Panc1 (cell line): ENCODE measurements around the gene MYL2. TPM values are rescaled to one million over a fixed set of nuclear protein-coding genes. Genes with fewer than 3 reads are reported as not detected.

ENCODE experiments used
- ATAC-seq: fragments of 200-7000 bp; cut with Tn5 transposase; 2 replicates; pipeline ENCODE4 v1.9.1; 2020; ENCODE audit warnings: mild to moderate bottlenecking, moderate library complexity
- BruUV-seq: library from RNA; stranded (reverse); fragments of 400-500 nt; replicated peaks from 2 replicates; lab custom pipeline; 2021; lab: Mats Ljungman, UMichigan
- CTCF ChIA-PET: fragments of 300-600 bp; sonication (Branson Sonifier 250); formaldehyde crosslinking; loops from one replicate; lab custom pipeline; 2022; ENCODE audit warnings: antibody characterized with exemption; lab: Charles Lee
- POLR2A ChIA-PET: fragments of 300-600 bp; sonication (Branson Sonifier 250); formaldehyde crosslinking; loops from one replicate; lab custom pipeline; 2022; ENCODE audit warnings: antibody characterized with exemption; lab: Charles Lee
- DNase-seq: peaks from one replicate; pipeline ENCODE4 v3.0.0-alpha.2; 2010; ENCODE audit warnings: low read depth, low spot score
- H3K27ac ChIP-seq: 2 replicates; pipeline ENCODE4 v1.5.1; 2011; ENCODE audit warnings: mild to moderate bottlenecking, low read length, inconsistent platforms
- H3K27me3 ChIP-seq: fragments of 200-500 bp; sonication (Bioruptor generic); 2 replicates; pipeline ENCODE4 v1.6.0; 2014; ENCODE audit warnings: low read length, inconsistent platforms; ENCODE audit not compliant: control insufficient read depth, insufficient read depth
- H3K36me3 ChIP-seq: fragments of 200-500 bp; sonication (Bioruptor generic); 2 replicates; pipeline ENCODE4 v1.5.1; 2014; ENCODE audit warnings: inconsistent platforms, mild to moderate bottlenecking, low read length, moderate library complexity; ENCODE audit not compliant: control insufficient read depth, insufficient read depth
- H3K4me1 ChIP-seq: 2 replicates; pipeline ENCODE4 v1.5.1; 2011; ENCODE audit warnings: inconsistent platforms, mild to moderate bottlenecking, low read length, moderate library complexity; ENCODE audit not compliant: control insufficient read depth, insufficient read depth
- H3K4me3 ChIP-seq, 2 experiments: 2 replicates each; pipeline ENCODE4 v1.5.1; 2011 to 2012; ENCODE audit warnings: low read depth in 2 of 2, low read length in 2 of 2, mild to moderate bottlenecking in 2 of 2, inconsistent platforms in 1 of 2, moderate library complexity in 1 of 2
- H3K9me3 ChIP-seq: fragments of 200-500 bp; sonication (Bioruptor generic); 2 replicates; pipeline ENCODE4 v1.5.1; 2014; ENCODE audit warnings: low read depth, mild to moderate bottlenecking, inconsistent platforms, low read length, moderate library complexity; ENCODE audit not compliant: control insufficient read depth, insufficient read depth
- POLR2AphosphoS5 ChIP-seq: IDR thresholded peaks from 2 replicates; pipeline ENCODE4 v1.6.1; 2012; ENCODE audit warnings: mild to moderate bottlenecking, low read depth, low read length, moderate library complexity
- SIN3A ChIP-seq: IDR thresholded peaks from 2 replicates; pipeline ENCODE4 v1.6.1; 2012; ENCODE audit warnings: low read depth, mild to moderate bottlenecking, low read length, moderate library complexity, borderline replicate concordance; ENCODE audit not compliant: insufficient read depth
- TCF7L2 ChIP-seq: IDR thresholded peaks from 2 replicates; pipeline ENCODE4 v1.6.1; 2011; ENCODE audit warnings: mild to moderate bottlenecking, low read depth, low read length, inconsistent platforms
- in situ Hi-C: cut with HindIII; loops from 2 replicates; pipeline ENCODE4 v1.10.0; 2016; ENCODE audit warnings: low sequenced_read_pairs, low pct_unique_long_range_greater_than_20kb
- intact Hi-C: fragments of 100-400 bp; cut with micrococcal nuclease; formaldehyde crosslinking; loops from one replicate; pipeline ENCODE4 v1.10.0; 2022; ENCODE audit not compliant: unreplicated experiment
- total RNA-seq: library from RNA; stranded (reverse); gene quantifications from one replicate; pipeline ENCODE4 v1.2.1, GENCODE V29; 2021; ENCODE audit not compliant: unreplicated experiment
- TF ChIP-seq, protein P1 (sequence below): fragments of 450-650 bp; IDR thresholded peaks from 2 replicates; pipeline ENCODE4 v1.5.1; 2017; ENCODE audit warnings: mild to moderate bottlenecking
- TF ChIP-seq, protein P2 (sequence below), 2 experiments: IDR thresholded peaks; 2 replicates each; pipeline ENCODE4 v1.6.1; 2011 to 2012; ENCODE audit warnings: low read depth in 2 of 2, control low read depth in 1 of 2, low read length in 1 of 2, mild to moderate bottlenecking in 1 of 2, moderate library complexity in 1 of 2; ENCODE audit not compliant: insufficient read depth in 1 of 2

Gene MYL2
- total RNA-seq, 1 experiment from 2014 or later, result not detected

DNA sequence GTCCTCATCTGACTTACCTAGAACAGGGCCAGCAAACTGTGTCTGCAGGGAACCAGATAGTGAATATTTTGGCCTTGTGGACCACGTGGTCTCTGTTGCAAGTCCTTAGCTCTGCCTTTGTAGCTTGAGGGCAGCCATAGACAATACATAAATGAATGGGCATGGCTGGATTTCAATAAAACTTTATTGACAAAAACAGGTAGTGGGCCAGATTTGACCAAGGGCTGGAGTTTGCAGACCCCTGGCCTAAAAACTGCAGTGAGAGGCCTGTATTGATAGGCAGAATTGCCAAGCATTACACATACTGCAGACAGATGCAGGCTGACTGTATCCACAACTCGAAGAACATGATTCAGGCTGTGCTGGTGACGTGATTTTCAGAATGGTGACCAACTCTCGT lies 48.3 kb downstream of the MYL2 start:
- TF ChIP-seq POLR2AphosphoS5, result no peak
- no peak for TF ChIP-seq TCF7L2
- TF ChIP-seq SIN3A, result no peak
- TF ChIP-seq, protein P1, sequence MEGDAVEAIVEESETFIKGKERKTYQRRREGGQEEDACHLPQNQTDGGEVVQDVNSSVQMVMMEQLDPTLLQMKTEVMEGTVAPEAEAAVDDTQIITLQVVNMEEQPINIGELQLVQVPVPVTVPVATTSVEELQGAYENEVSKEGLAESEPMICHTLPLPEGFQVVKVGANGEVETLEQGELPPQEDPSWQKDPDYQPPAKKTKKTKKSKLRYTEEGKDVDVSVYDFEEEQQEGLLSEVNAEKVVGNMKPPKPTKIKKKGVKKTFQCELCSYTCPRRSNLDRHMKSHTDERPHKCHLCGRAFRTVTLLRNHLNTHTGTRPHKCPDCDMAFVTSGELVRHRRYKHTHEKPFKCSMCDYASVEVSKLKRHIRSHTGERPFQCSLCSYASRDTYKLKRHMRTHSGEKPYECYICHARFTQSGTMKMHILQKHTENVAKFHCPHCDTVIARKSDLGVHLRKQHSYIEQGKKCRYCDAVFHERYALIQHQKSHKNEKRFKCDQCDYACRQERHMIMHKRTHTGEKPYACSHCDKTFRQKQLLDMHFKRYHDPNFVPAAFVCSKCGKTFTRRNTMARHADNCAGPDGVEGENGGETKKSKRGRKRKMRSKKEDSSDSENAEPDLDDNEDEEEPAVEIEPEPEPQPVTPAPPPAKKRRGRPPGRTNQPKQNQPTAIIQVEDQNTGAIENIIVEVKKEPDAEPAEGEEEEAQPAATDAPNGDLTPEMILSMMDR, result no peak
- TF ChIP-seq, protein P2, sequence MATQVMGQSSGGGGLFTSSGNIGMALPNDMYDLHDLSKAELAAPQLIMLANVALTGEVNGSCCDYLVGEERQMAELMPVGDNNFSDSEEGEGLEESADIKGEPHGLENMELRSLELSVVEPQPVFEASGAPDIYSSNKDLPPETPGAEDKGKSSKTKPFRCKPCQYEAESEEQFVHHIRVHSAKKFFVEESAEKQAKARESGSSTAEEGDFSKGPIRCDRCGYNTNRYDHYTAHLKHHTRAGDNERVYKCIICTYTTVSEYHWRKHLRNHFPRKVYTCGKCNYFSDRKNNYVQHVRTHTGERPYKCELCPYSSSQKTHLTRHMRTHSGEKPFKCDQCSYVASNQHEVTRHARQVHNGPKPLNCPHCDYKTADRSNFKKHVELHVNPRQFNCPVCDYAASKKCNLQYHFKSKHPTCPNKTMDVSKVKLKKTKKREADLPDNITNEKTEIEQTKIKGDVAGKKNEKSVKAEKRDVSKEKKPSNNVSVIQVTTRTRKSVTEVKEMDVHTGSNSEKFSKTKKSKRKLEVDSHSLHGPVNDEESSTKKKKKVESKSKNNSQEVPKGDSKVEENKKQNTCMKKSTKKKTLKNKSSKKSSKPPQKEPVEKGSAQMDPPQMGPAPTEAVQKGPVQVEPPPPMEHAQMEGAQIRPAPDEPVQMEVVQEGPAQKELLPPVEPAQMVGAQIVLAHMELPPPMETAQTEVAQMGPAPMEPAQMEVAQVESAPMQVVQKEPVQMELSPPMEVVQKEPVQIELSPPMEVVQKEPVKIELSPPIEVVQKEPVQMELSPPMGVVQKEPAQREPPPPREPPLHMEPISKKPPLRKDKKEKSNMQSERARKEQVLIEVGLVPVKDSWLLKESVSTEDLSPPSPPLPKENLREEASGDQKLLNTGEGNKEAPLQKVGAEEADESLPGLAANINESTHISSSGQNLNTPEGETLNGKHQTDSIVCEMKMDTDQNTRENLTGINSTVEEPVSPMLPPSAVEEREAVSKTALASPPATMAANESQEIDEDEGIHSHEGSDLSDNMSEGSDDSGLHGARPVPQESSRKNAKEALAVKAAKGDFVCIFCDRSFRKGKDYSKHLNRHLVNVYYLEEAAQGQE (IDR thresholded peaks at IDR 0.05; ENCODE audit: insufficient read depth in 1 of 2, low read depth in 2 of 2, low read length in 1 of 2), result no peak
- Histone ChIP-seq H3K9me3 (no peaks in the 10 kb centered on the region), H3K36me3 (no peaks in the 10 kb centered on the region), H3K4me1 (no peaks in the 10 kb centered on the region), H3K27ac (no peak overlapping the region), H3K4me3 (no peak overlapping the region), H3K27me3 (peaks cover 4% of the 10 kb centered on the region; the same call in 1 of the 2 replicates)
- ATAC-seq (no peak), DNase-seq (no peak)
- intact Hi-C loops (no loop called here), in situ Hi-C loops (no loop called here)
- no TSS peak for BruUV-seq
- ChIA-PET CTCF (no interaction called here), POLR2A (no interaction called here)

DNA sequence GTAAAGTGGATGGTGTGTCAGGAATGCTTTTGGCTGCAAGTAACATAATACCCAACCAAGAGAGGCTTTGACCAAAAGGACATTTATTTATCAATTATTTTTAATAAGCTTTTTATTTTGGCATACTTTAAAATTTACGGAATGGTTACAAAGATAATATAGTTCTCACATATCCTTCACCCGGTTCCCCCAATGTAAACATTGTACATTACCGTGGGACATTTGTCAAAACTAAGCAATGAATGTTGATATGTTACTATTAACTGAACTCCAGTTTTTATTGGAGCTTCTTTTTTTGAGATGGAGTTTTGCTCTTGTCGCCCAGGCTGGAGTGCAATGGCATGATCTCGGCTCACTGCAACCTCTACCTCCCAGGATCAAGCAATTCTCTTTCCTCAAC lies 50.6 kb downstream of the MYL2 start:
- in situ Hi-C loops (no loop called here), intact Hi-C loops (no loop called here)
- Histone ChIP-seq H3K4me3 (no peak overlapping the region), H3K4me1 (no peaks in the 10 kb centered on the region), H3K36me3 (no peaks in the 10 kb centered on the region), H3K27me3 (peaks cover 2% of the 10 kb centered on the region; the same call in 1 of the 2 replicates), H3K9me3 (no peaks in the 10 kb centered on the region), H3K27ac (no peak overlapping the region)
- ChIA-PET POLR2A (no interaction called here), CTCF (no interaction called here)
- ATAC-seq, result no peak
- TF ChIP-seq POLR2AphosphoS5, result no peak
- no peak for TF ChIP-seq SIN3A
- TF ChIP-seq, protein P1, result no peak
- TF ChIP-seq TCF7L2, result no peak
- TF ChIP-seq, protein P2 (IDR thresholded peaks at IDR 0.05; ENCODE audit: insufficient read depth in 1 of 2, low read depth in 2 of 2, low read length in 1 of 2), result no peak
- no TSS peak for BruUV-seq
- DNase-seq, result no peak
